GM23338 (cell line): ENCODE results near the gene CIAO2A.

ENCODE experiments used
- CTCF ChIP-seq, 2 experiments: fragments of 200-600 bp in 1 of 2; sonication (generic) in 1 of 2; conservative IDR thresholded peaks; 2 replicates each; pipeline versions ENCODE4 v1.5.1 to v1.6.1; 2016 to 2017; ENCODE audit warnings: antibody characterized with exemption in 2 of 2, low read depth in 2 of 2, mild to moderate bottlenecking in 2 of 2, moderate library complexity in 1 of 2
- ETS1 ChIP-seq: IDR thresholded peaks from 2 replicates; pipeline ENCODE4 v1.6.1; 2016; ENCODE audit warnings: antibody characterized with exemption
- EZH2 ChIP-seq: fragments of 200-600 bp; sonication (generic); IDR thresholded peaks from one replicate; pipeline ENCODE4 v1.8.0; 2017; ENCODE audit warnings: antibody characterized with exemption, mild to moderate bottlenecking, low read depth; ENCODE audit not compliant: unreplicated experiment
- EZH2phosphoT487 ChIP-seq: fragments of 200-600 bp; sonication (generic); IDR thresholded peaks from one replicate; pipeline ENCODE4 v1.8.1; 2018; ENCODE audit warnings: antibody characterized with exemption; ENCODE audit not compliant: unreplicated experiment
- JUNB ChIP-seq: IDR thresholded peaks from one replicate; pipeline ENCODE4 v1.6.1; 2016; ENCODE audit warnings: antibody characterized with exemption; ENCODE audit not compliant: unreplicated experiment
- POLR2AphosphoS5 ChIP-seq: IDR thresholded peaks from 2 replicates; pipeline ENCODE4 v1.6.1; 2016; ENCODE audit warnings: antibody characterized with exemption, low read depth
- REST ChIP-seq: IDR thresholded peaks from one replicate; pipeline ENCODE4 v1.6.1; 2018; ENCODE audit warnings: antibody characterized with exemption; ENCODE audit not compliant: unreplicated experiment
- ZNF331 ChIP-seq: fragments of 250-450 bp; sonication (Bioruptor Pico); IDR thresholded peaks from 2 replicates; pipeline ENCODE4 v1.5.0; 2020; ENCODE audit warnings: low read depth, mild to moderate bottlenecking, moderate library complexity

- TF ChIP-seq ETS1 (no peak), EZH2 (no peak), CTCF (conservative IDR thresholded peaks at IDR 0.05; ENCODE audit: low read depth in 2 of 2) (no peak), JUNB (no peak), POLR2AphosphoS5 (no peak), REST (no peak), ZNF331 (CRISPR knock-in tag) (no peak), EZH2phosphoT487 (no peak)
Observed at GRCh38 chr15:64044300-64045100, 49.1 kb downstream of the CIAO2A start.
